ENCODE measurements around the gene SLC19A1. TPM values are rescaled to one million over a fixed set of nuclear protein-coding genes. Genes with fewer than 3 reads are reported as not detected.

SLC19A1 gene
- polyA plus RNA-seq, 3 donors = 41.7 to 62.4 (median 53.5) TPM

GRCh38 chr21:45456584-45457160 is 85.6 kb downstream of the SLC19A1 start:
- no peak for DNase-seq (ENCODE audit: extremely low read depth in 1 of 11, low read depth in 9 of 11, low spot score in 4 of 11)

- DNase-seq (ENCODE audit: extremely low read depth in 1 of 11, low read depth in 9 of 11, low spot score in 4 of 11) = no peak
Observed at GRCh38 chr21:45455674-45456583, 86.3 kb downstream of the SLC19A1 start.

GRCh38 chr21:45454926-45455673 is 87.1 kb downstream of the SLC19A1 start:
- DNase-seq (ENCODE audit: extremely low read depth in 1 of 11, low read depth in 9 of 11, low spot score in 4 of 11) = no peak

- DNase-seq (ENCODE audit: extremely low read depth in 1 of 11, low read depth in 9 of 11, low spot score in 4 of 11) = no peak
Observed at GRCh38 chr21:45454060-45454925, 87.9 kb downstream of the SLC19A1 start.

- no peak for DNase-seq (ENCODE audit: extremely low read depth in 1 of 11, low read depth in 9 of 11, low spot score in 4 of 11)
Observed at GRCh38 chr21:45453308-45453950, 88.8 kb downstream of the SLC19A1 start.

- DNase-seq (ENCODE audit: extremely low read depth in 1 of 11, low read depth in 9 of 11, low spot score in 4 of 11) = no peak
Observed at GRCh38 chr21:45452696-45453307, 89.4 kb downstream of the SLC19A1 start.

GRCh38 chr21:45451771-45452182 is 90.5 kb downstream of the SLC19A1 start:
- DNase-seq (ENCODE audit: extremely low read depth in 1 of 11, low read depth in 9 of 11, low spot score in 4 of 11) = no peak

GRCh38 chr21:45451091-45451740 is 91.0 kb downstream of the SLC19A1 start:
- no peak for DNase-seq (ENCODE audit: extremely low read depth in 1 of 11, low read depth in 9 of 11, low spot score in 4 of 11)

- no peak for DNase-seq (ENCODE audit: extremely low read depth in 1 of 11, low read depth in 9 of 11, low spot score in 4 of 11)
Observed at GRCh38 chr21:45450423-45451090, 91.7 kb downstream of the SLC19A1 start.

- no peak for DNase-seq (ENCODE audit: extremely low read depth in 1 of 11, low read depth in 9 of 11, low spot score in 4 of 11)
Observed at GRCh38 chr21:45449658-45450422, 92.4 kb downstream of the SLC19A1 start.

- DNase-seq (ENCODE audit: extremely low read depth in 1 of 11, low read depth in 9 of 11, low spot score in 4 of 11) = peak in 2 of 11 donors; percentile 49 to 60
Observed at GRCh38 chr21:45448810-45449657, 93.2 kb downstream of the SLC19A1 start.

- no peak for DNase-seq (ENCODE audit: extremely low read depth in 1 of 11, low read depth in 9 of 11, low spot score in 4 of 11)
Observed at GRCh38 chr21:45448283-45448809, 93.9 kb downstream of the SLC19A1 start.

Measured in renal cortex interstitium (tissue), 11 donors.